GM12864 (cell line): Measurements from ENCODE around the gene FBH1.
"Not testable (repeated sequence)": the region's sequence is repeated elsewhere in the genome, so short reads cannot be mapped to it uniquely, and the experiment has no call there.

ENCODE experiments used
- DNase-seq: peaks from one replicate; pipeline ENCODE4 v3.0.0-alpha.2; 2011; ENCODE audit warnings: low read depth
- H3K4me3 ChIP-seq: 2 replicates; pipeline ENCODE4 v1.5.1; 2011; ENCODE audit warnings: mild to moderate bottlenecking, low read depth, low read length, control low read depth
- CTCF ChIP-seq: IDR thresholded peaks from 2 replicates; pipeline ENCODE4 v1.5.1; 2011; ENCODE audit warnings: low read depth, mild to moderate bottlenecking, moderate library complexity, low read length, control low read depth, inconsistent platforms; ENCODE audit errors: missing control alignments

FBH1 gene

GRCh38 chr10:5889624-5890451 is at the start of gene FBH1, which contains the start of gene ANKRD16:
FBH1 (plus strand) TSS chr10:5890243; CDS start chr10:5890346, 103 bp downstream.
ANKRD16 (minus strand) TSS chr10:5889893; CDS start chr10:5889354, 539 bp downstream.
- H3K4me3 ChIP-seq = peak within 1 kb of the TSS; percentile 86
- DNase-seq = peak; percentile 93
- TF ChIP-seq CTCF = no peak

DNA sequence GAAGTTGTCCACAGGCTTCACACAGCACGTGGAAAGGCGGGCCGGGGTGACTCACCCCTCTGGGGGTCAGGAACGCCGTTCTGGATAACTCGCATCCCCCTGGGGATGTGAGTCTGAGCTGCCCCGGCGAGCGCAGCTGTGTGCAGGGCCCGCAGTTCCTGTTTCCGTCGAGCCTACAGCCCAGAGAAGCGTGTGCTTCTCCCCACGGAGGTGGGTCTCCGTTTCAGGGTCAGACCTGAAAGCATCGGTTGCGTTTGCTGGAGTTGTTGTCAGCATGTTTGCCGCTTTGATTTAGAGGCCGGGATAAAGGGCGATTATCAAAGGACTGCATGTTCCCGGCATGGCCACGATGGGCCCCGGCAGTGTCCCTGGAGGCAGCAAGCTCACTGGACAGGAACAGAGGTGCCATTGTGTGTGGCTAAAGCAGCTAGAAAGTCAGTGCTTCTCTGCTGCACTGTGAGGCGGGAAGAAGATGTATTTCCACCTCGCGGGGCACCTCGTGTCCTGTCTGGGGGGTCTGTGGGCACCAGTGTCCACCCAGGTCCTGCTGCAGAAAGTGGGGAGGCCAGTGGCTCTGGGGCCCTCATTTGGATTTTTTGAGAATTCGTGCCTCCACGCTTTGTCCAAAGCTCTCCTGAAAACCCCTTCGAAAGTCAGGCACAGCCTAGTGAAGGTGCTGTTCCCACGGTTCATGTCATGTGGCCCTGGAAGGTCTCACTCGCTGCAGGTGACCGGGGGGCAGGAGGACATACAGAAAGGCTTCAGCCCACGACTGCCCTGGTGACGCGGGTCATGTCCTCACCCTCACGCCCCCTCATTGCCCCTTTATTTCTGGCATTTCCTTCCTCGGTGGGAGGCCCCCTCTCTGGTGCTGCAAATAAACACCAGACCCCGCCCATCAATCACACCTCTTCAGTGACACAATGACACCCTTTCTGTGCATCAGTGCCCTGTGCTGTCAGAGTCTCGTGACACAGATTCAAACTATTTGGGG is 49.4 kb upstream of the FBH1 start:
- peak; percentile 55 for DNase-seq
- H3K4me3 ChIP-seq = peak overlapping the region; percentile 30
- TF ChIP-seq CTCF = no peak

GRCh38 chr10:5841965-5842364 is 48.1 kb upstream of the FBH1 start:
- H3K4me3 ChIP-seq = no peak overlapping the region
- no peak for DNase-seq
- no peak for TF ChIP-seq CTCF

- no peak for DNase-seq
Measured at GRCh38 chr10:5843686-5844344, 46.2 kb upstream of the FBH1 start.

GRCh38 chr10:5844345-5845055 is 45.5 kb upstream of the FBH1 start:
- DNase-seq = no peak
- no peak overlapping the region; the same call in 1 of the 2 replicates for H3K4me3 ChIP-seq
- TF ChIP-seq CTCF = no peak

More at GRCh38 chr10:5843686-5844344, 46.2 kb upstream of the FBH1 start:
- no peak for TF ChIP-seq CTCF
- no peak overlapping the region; the same call in 1 of the 2 replicates for H3K4me3 ChIP-seq

GRCh38 chr10:5846667-5847066 is 43.4 kb upstream of the FBH1 start:
- DNase-seq, H3K4me3 ChIP-seq: not testable (repeated sequence)
